Activated naive CD4-positive, alpha-beta T cell treated with Interleukin-2 at 50 U/mL for 16 hours (primary cell): ENCODE results near the gene MAGEB5.
"Not testable (repeated sequence)": the region's sequence is repeated elsewhere in the genome, so short reads cannot be mapped to it uniquely, and the experiment has no call there.

Experiments used
- DNase-seq: peaks from one replicate; pipeline ENCODE4 v3.0.0-alpha.2; 2020

The MAGEB5 gene

DNA sequence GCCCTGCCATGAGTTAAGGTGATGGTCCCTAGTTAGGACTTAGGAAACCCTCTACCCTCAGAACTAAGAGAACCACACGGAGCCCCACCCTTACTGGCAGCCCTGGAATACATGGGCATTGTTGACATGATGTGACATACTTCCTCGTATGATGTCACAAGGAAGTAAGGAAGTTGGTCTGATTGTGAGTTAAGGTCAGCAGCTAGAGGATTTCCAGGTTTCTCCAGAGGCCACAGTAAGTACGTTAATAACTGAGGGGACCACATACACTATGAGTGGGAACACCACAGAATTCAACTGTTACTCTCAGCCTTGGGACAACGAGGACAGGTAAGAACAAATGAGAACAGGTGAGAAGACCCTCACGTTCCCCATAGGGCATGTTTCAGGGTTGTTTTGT lies at the start of gene MAGEB5:
Gene MAGEB5 (plus strand): TSS at position 301 of the 400 bp plus-strand sequence. CDS start 1,133 bp downstream, outside the sequence.
- no peak for DNase-seq

GRCh38 chrX:26192204-26192603 lies 23.8 kb upstream of the MAGEB5 start, which contains the start of gene MAGEB6:
Gene MAGEB6 (plus strand): TSS chrX:26192440. CDS start chrX:26193847, 1,407 bp downstream.
- no peak for DNase-seq

GRCh38 chrX:26203561-26203960 lies 12.4 kb upstream of the MAGEB5 start:
- DNase-seq = no peak

DNA sequence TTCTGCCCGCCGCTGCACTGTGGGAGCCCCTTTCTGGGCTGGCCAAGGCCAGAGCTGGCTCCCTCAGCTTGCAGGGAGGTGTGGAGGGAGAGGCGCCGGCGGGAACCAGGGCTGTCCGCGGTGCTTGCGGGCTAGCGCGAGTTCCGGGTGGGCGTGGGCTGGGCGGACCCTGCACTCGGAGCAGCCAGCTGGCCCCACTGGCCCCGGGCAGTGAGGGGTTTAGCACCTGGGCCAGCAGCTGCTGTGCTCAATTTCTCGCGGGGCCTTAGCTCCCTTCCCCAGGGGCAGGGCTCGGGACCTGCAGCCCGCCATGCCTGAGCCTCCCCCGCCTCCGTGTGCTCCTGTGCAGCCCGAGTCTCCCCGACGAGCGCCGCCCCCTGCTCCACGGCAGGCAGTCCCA lies 11.3 kb upstream of the MAGEB5 start:
- not testable (repeated sequence) for DNase-seq

- DNase-seq = no peak
Observed at GRCh38 chrX:26208012-26208411, 8.0 kb upstream of the MAGEB5 start.

DNA sequence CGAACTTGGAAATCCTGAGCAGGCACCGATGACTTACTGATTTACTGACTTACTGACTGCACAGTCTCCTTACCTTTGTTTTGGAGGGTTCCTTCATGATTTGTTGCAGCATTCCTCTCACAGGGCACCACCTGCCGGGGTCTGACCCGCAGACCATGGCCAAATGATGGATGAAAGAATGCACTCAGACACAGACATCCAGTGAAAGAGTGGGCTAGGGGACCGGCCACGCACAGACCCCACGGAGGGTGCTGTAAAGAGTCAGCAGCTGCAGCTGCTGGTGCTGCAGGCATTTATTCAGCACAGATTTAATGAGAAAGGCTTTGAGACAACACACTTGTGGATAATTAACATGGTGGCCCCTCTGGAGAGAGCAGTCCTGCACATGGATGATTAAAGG lies 3.4 kb downstream of the MAGEB5 start:
- DNase-seq = no peak

GRCh38 chrX:26234177-26234576 lies 18.2 kb downstream of the MAGEB5 start:
- no peak for DNase-seq

DNA sequence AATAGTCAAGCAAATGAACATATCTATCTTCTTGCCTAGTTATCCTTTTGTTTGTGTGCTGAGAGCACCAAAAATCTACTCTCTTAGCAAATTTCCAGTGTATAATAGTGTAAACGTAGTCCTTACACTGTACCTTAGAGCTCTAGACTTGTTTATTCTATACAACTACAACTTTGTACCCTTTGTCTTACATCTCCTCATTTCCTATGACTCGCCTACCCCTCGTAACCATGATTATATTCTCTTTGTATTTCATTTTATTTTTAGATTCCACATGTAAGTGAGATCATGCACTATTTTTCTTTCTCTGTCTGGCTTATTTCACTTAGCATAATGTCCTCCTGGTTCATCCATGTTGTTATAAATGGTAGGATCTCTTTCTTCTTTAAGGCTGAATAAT lies 37.6 kb downstream of the MAGEB5 start:
- no peak for DNase-seq

DNA sequence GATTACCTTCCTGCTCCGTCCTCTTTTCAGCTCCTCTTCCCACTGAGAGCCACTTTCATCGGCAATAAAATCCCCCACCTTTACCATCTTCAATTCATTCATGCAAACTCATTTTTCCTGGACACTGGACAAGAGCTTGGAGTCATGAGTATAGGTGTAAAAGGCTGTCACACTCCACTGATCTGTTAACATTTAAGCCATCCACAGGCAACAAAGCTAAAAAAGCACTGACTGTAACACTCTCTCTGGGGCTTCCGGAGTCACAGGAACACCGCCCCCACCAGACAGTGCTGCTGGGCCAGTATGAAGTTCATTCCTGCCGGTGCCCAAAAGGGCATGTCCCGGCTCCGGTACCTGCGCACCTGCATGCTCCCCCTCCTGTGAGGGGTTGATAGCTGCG lies 38.5 kb downstream of the MAGEB5 start:
- DNase-seq = no peak

- no peak for DNase-seq
Observed at GRCh38 chrX:26262121-26262523, 46.2 kb downstream of the MAGEB5 start.
